GM23248 (cell line): ENCODE results near the gene FAT2. TPM values are rescaled to one million over a fixed set of nuclear protein-coding genes. Genes with fewer than 3 reads are reported as not detected.

Experiments
- DNase-seq: peaks from one replicate; pipeline ENCODE4 v3.0.0-alpha.2; 2015
- H2AFZ ChIP-seq: fragments of 200-600 bp; sonication (generic); 2 replicates; pipeline ENCODE4 v1.6.1; 2016; ENCODE audit warnings: antibody characterized with exemption
- H3F3A ChIP-seq: fragments of 200-600 bp; sonication (generic); 2 replicates; pipeline ENCODE4 v1.6.1; 2016; ENCODE audit warnings: mild to moderate bottlenecking, antibody characterized with exemption, mixed run types; ENCODE audit not compliant: insufficient read depth
- H3K27ac ChIP-seq: fragments of 200-600 bp; sonication (generic); 2 replicates; pipeline ENCODE4 v1.5.1; 2016; ENCODE audit warnings: mild to moderate bottlenecking
- H3K27me3 ChIP-seq: fragments of 200-600 bp; sonication (generic); replicated peaks from 2 replicates; pipeline ENCODE4 v1.6.1; 2016; ENCODE audit warnings: mild to moderate bottlenecking; ENCODE audit not compliant: insufficient read depth
- H3K36me3 ChIP-seq: fragments of 200-600 bp; sonication (generic); 2 replicates; pipeline ENCODE4 v1.6.1; 2016; ENCODE audit warnings: low read depth, mild to moderate bottlenecking
- H3K4me1 ChIP-seq: fragments of 200-600 bp; sonication (generic); 2 replicates; pipeline ENCODE4 v1.6.1; 2016; ENCODE audit warnings: mild to moderate bottlenecking; ENCODE audit not compliant: insufficient read depth
- H3K4me2 ChIP-seq: fragments of 200-600 bp; sonication (generic); one replicate; pipeline ENCODE4 v1.6.1; 2016; ENCODE audit warnings: mild to moderate bottlenecking; ENCODE audit not compliant: unreplicated experiment
- H3K4me3 ChIP-seq: fragments of 200-600 bp; sonication (generic); 2 replicates; pipeline ENCODE4 v1.5.1; 2016; ENCODE audit warnings: mild to moderate bottlenecking
- H3K79me2 ChIP-seq: fragments of 200-600 bp; sonication (generic); 2 replicates; pipeline ENCODE4 v1.6.1; 2016; ENCODE audit warnings: mild to moderate bottlenecking; ENCODE audit not compliant: insufficient read depth
- H3K9ac ChIP-seq: fragments of 200-600 bp; sonication (generic); 2 replicates; pipeline ENCODE4 v1.6.1; 2016; ENCODE audit warnings: mild to moderate bottlenecking
- H3K9me2 ChIP-seq: fragments of 200-600 bp; sonication (generic); 2 replicates; pipeline ENCODE4 v1.6.1; 2016; ENCODE audit warnings: mixed run types, mild to moderate bottlenecking, moderate library complexity; ENCODE audit not compliant: insufficient read depth
- H3K9me3 ChIP-seq: fragments of 200-600 bp; sonication (generic); one replicate; pipeline ENCODE4 v1.6.1; 2017; ENCODE audit warnings: low read depth
- H4K20me1 ChIP-seq: fragments of 200-600 bp; sonication (generic); 2 replicates; pipeline ENCODE4 v1.6.0; 2016; ENCODE audit not compliant: insufficient read depth
- EZH2 ChIP-seq: fragments of 200-600 bp; sonication (generic); IDR thresholded peaks from 2 replicates; pipeline ENCODE4 v1.6.1; 2018; ENCODE audit warnings: antibody characterized with exemption, mild to moderate bottlenecking; ENCODE audit not compliant: insufficient read depth, poor library complexity, severe bottlenecking
- EZH2phosphoT487 ChIP-seq: fragments of 200-600 bp; sonication (generic); IDR thresholded peaks from 2 replicates; pipeline ENCODE4 v1.6.1; 2018; ENCODE audit warnings: antibody characterized with exemption, moderate library complexity, mild to moderate bottlenecking, low read depth; ENCODE audit not compliant: insufficient read depth
- WGBS, 2 experiments: methylation state at CpG; one replicate each; pipeline ENCODE4 v1.1.6; 2015 to 2017; ENCODE audit warnings: low lambda C conversion rate in 2 of 2, low coverage in 1 of 2; ENCODE audit errors: missing lambda C conversion rate in 2 of 2; 5-methylcytosine and 5-hydroxymethylcytosine counted together
- in situ Hi-C: fragments of 300-500 bp; cut with MboI; formaldehyde crosslinking; loops from 2 replicates; pipeline ENCODE4 v1.15.0; 2020
- polyA plus RNA-seq: library from polyadenylated mRNA; unstranded; fragments of >200 nt; fragmentation: Nextera tagmentation; extraction: Ambion mirVana; gene quantifications from 2 replicates; pipeline ENCODE4 v1.2.1, GENCODE V29; 2016
- total RNA-seq: library from RNA; depleted of rRNA; stranded (reverse); fragments of >200 nt; shearing (Covaris generic); gene quantifications from 2 replicates; pipeline ENCODE4 v1.2.3, GENCODE V29; 2014

The FAT2 gene
- total and polyA plus RNA-seq, 2 experiments from 2014 or later: not detected

DNA sequence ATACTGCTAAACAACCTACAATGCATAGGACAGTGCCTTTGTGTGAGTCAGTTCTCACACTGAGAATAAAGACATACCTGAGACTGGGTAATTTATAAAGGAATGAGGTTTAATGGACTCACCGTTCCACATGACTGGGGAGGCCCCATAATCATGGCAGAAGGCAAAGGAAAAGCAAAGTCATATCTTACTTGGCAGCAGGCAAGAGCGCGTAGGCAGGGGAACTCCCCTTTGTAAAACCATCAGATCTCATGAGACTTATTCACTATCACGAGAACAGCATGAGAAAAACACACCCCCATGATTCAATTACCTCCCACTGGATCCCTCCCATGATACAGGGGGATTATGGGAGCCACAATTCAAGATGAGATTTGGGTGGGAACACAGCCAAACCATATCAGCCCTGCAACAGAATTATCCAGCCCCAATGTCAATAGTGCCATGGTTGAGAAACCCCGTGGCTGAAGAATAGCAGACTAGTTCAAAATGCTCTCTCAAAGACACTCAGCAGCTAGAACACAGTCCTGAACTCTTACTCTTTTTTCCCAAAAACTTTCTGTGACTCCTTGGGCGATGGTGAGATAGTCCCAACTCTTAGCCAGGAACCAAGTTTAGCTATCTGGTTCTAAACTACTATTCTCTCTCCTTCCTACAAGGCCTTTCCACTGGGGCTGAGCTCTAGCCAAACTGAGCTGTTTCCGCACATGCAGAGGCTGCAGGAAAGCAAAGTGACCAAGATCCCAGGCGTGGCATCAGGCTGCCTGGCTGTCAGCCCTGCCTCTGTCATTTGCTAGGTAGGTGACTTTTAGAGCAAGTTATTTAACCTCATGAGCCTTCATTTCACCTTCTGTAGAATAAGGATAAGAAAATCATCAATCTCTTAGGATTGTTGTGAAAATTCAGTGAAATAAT is 21.7 kb downstream of the FAT2 start:
- Histone ChIP-seq H3K27ac (no peak overlapping the region), H3K9me3 (no peaks in the 10 kb centered on the region), H3K36me3 (no peaks in the 10 kb centered on the region), H3K9me2 (no peaks in the 10 kb centered on the region), H2AFZ (no peak overlapping the region), H3K79me2 (no peaks in the 10 kb centered on the region), H3K4me1 (no peaks in the 10 kb centered on the region), H3F3A (no peaks in the 10 kb centered on the region), H3K9ac (no peak overlapping the region), H3K27me3 (no peaks in the 10 kb centered on the region; the same call in 1 of the 2 replicates), H3K4me2 (no peak overlapping the region), H3K4me3 (no peak overlapping the region), H4K20me1 (no peaks in the 10 kb centered on the region)
- no peak for TF ChIP-seq EZH2
- no peak for TF ChIP-seq EZH2phosphoT487
- in situ Hi-C loops: no loop called here
- WGBS, 2 experiments: 45 to 48% methylated on average over 8 of the region's 8 CpGs
- DNase-seq: no peak

DNA sequence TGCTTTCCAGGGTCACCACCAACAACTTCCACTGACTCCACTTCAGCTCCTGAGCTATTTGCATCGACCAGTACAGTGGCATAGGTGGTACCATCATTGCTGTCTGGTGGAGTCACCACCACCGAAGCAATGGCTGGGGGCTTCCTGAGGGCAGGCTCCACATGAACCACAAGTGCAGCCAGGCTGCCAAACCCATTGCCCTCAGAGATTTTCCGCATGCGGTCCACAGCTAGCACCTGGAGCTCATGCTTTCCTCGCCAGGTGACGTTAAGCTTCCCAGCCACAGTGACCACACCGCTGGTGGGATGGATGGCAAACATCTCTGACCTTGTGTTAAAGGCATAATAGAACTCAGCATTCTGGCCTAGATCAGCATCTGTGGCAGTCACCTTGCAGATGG is 23.1 kb downstream of the FAT2 start:
- Histone ChIP-seq H3K79me2 (no peaks in the 10 kb centered on the region), H3K9me2 (no peaks in the 10 kb centered on the region), H3K4me2 (no peak overlapping the region), H3K9me3 (no peaks in the 10 kb centered on the region), H3K9ac (no peak overlapping the region), H3K36me3 (no peaks in the 10 kb centered on the region), H2AFZ (no peak overlapping the region), H3K4me1 (no peaks in the 10 kb centered on the region), H3K27ac (no peak overlapping the region), H3F3A (no peaks in the 10 kb centered on the region), H4K20me1 (no peaks in the 10 kb centered on the region), H3K27me3 (no peaks in the 10 kb centered on the region; the same call in 1 of the 2 replicates), H3K4me3 (no peak overlapping the region)
- DNase-seq: no peak
- no peak for TF ChIP-seq EZH2phosphoT487
- TF ChIP-seq EZH2: no peak
- 66% methylated on average over 7 of the region's 7 CpGs for WGBS, 2 experiments
- in situ Hi-C loops: no loop called here

DNA sequence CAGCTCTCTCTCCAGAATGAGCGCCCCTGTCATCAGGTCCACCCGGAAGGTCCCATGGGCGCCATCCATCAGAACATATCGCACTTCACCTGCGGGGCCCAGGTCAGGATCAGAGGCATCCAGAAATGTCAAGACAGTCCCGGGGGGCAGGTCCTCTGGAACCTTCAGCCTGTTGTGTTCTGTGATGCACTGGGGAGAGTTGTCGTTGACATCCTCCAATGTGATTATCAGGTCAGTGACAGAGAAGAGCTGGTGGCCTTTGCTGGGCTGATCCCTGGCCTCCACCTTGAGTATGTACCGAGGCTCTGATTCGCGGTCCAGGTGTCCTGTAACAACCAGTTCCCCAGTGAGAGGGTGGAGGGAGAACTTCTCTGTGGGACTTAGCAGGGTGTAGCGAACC is 25.2 kb downstream of the FAT2 start:
- H3K27ac ChIP-seq: no peak overlapping the region
- TF ChIP-seq EZH2phosphoT487: no peak
- TF ChIP-seq EZH2: no peak
- H3K27me3 ChIP-seq: peaks cover 1% of the 10 kb centered on the region; the same call in 1 of the 2 replicates
- H2AFZ ChIP-seq: no peak overlapping the region
- H3K9ac ChIP-seq: no peak overlapping the region
- H3K4me3 ChIP-seq: no peak overlapping the region
- H3K9me2 ChIP-seq: no peaks in the 10 kb centered on the region
- no peak overlapping the region for H3K4me2 ChIP-seq
- 70 to 76% methylated on average over 11 of the region's 11 CpGs for WGBS, 2 experiments
- no peaks in the 10 kb centered on the region for H3K9me3 ChIP-seq
- no peaks in the 10 kb centered on the region for H3K79me2 ChIP-seq
- no peak for DNase-seq
- no peaks in the 10 kb centered on the region for H3F3A ChIP-seq
- H3K36me3 ChIP-seq: no peaks in the 10 kb centered on the region
- in situ Hi-C loops: no loop called here
- no peaks in the 10 kb centered on the region for H3K4me1 ChIP-seq
- no peaks in the 10 kb centered on the region for H4K20me1 ChIP-seq

DNA sequence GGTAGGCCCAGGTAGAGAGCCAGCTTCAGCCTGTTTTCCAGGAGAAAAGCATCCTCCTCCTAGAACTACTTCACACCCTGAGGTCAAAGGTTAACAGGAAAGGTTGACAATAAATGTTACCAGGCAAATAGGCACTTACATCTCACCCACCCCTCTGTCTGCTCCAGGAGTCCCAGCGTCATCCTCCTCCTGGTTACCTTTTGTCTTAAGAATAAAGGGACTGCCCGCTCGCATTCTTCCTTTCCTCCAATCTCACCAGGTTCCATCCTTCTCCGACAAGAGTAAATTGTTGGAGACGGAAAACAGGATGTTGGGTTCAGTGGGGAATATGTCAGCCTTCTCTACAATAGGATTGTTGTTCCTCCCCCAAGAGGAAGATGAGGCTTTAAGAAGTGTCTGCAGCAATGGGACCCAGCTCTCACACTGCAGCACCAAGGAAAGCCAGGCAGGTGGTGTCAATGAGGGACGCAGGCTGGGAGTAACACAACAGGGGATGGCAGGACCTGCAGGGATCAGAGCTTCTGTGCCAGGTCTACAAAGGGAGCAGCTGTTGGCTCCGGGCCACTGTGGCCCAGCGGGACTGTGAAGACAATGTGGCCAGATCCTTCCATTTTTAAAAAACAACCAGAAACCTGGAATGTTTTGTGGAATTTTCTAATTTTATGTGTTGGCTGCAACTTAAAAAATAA is 29.0 kb downstream of the FAT2 start:
- Histone ChIP-seq H2AFZ (no peak overlapping the region), H4K20me1 (no peaks in the 10 kb centered on the region), H3K4me3 (no peak overlapping the region), H3K9me3 (no peaks in the 10 kb centered on the region), H3K4me1 (no peaks in the 10 kb centered on the region), H3K4me2 (no peak overlapping the region), H3K9ac (no peak overlapping the region), H3K79me2 (no peaks in the 10 kb centered on the region), H3K36me3 (no peaks in the 10 kb centered on the region), H3K9me2 (no peaks in the 10 kb centered on the region), H3K27ac (no peak overlapping the region), H3F3A (no peaks in the 10 kb centered on the region), H3K27me3 (peaks cover 16% of the 10 kb centered on the region; the same call in 1 of the 2 replicates)
- in situ Hi-C loops: no loop called here
- 51 to 53% methylated on average over 8 of the region's 8 CpGs for WGBS, 2 experiments
- no peak for TF ChIP-seq EZH2
- TF ChIP-seq EZH2phosphoT487: no peak
- DNase-seq: no peak
